OCI-LY1 (cell line): Measurements from ENCODE around the gene ANKRD6.

ENCODE experiments used
- EZH2 ChIP-seq: fragments of 200-600 bp; sonication (generic), shearing (Covaris generic); IDR thresholded peaks from 2 replicates; pipeline ENCODE4 v1.8.0; 2017; ENCODE audit warnings: borderline replicate concordance, mixed run types, mild to moderate bottlenecking, antibody characterized with exemption, low read length, moderate library complexity, mixed read lengths
- TF ChIP-seq, protein P1 (sequence below): fragments of 200-600 bp; sonication (generic), shearing (Covaris generic); IDR thresholded peaks from 2 replicates; pipeline ENCODE4 v1.5.1; 2017; ENCODE audit warnings: mild to moderate bottlenecking, antibody characterized with exemption, low read length, moderate library complexity, mixed read lengths

DNA sequence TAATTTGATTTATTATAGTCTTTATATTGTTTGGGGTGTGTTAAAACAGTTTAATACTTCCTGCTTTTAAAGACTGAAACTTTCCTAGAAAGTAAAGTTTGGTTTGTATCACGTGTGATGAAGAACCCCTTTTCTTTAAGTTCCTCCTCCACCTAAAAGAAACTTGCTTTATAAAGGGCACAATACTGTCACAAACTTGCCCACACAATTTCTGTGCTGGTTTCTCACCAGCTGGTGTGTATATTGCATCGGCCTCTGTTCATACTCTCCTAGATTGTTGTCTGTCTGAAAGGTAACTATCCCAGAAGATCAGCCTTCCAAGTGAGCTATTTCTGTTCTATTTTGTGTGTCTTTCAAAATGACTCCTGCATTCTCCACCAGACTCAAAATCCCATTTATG is 46.9 kb downstream of the ANKRD6 start:
- no peak for TF ChIP-seq EZH2
- TF ChIP-seq, protein P1, sequence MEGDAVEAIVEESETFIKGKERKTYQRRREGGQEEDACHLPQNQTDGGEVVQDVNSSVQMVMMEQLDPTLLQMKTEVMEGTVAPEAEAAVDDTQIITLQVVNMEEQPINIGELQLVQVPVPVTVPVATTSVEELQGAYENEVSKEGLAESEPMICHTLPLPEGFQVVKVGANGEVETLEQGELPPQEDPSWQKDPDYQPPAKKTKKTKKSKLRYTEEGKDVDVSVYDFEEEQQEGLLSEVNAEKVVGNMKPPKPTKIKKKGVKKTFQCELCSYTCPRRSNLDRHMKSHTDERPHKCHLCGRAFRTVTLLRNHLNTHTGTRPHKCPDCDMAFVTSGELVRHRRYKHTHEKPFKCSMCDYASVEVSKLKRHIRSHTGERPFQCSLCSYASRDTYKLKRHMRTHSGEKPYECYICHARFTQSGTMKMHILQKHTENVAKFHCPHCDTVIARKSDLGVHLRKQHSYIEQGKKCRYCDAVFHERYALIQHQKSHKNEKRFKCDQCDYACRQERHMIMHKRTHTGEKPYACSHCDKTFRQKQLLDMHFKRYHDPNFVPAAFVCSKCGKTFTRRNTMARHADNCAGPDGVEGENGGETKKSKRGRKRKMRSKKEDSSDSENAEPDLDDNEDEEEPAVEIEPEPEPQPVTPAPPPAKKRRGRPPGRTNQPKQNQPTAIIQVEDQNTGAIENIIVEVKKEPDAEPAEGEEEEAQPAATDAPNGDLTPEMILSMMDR, result no peak
